Endothelial cell of umbilical vein (primary cell): ENCODE measurements around the gene CAPNS2. TPM values are rescaled to one million over a fixed set of nuclear protein-coding genes. Genes with fewer than 3 reads are reported as not detected.

Experiments used
- BruUV-seq: library from RNA; stranded (reverse); fragments of 400-500 nt; replicated peaks from 2 replicates; lab custom pipeline; 2021; lab: Mats Ljungman, UMichigan
- CTCF ChIA-PET: fragments of 300-600, 350-600 bp; sonication (Branson Sonifier 250); formaldehyde crosslinking; loops from one replicate; lab custom pipeline; 2021; ENCODE audit warnings: antibody characterized with exemption, inconsistent platforms; lab: Charles Lee
- POLR2A ChIA-PET: fragments of 300-600, 350-600 bp; sonication (Branson Sonifier 250); formaldehyde crosslinking; loops from one replicate; lab custom pipeline; 2021; ENCODE audit warnings: antibody characterized with exemption, inconsistent platforms; lab: Charles Lee
- DNase-seq: peaks from one replicate; pipeline ENCODE4 v3.0.0-alpha.2; 2011; ENCODE audit warnings: low read depth, low spot score
- FAIRE-seq: peaks from 2 replicates; lab custom pipeline; 2011; peaks lifted over from hg19 to GRCh38; lab: Jason Lieb, UNC
- H2AFZ ChIP-seq: 2 replicates; pipeline ENCODE4 v1.6.0; 2012; ENCODE audit warnings: low read depth, low read length, control low read depth, inconsistent platforms
- H3K27ac ChIP-seq: 2 replicates; pipeline ENCODE4 v1.5.1; 2011; ENCODE audit warnings: low read depth, mild to moderate bottlenecking, control low read depth, low read length, moderate library complexity; ENCODE audit not compliant: insufficient read depth
- H3K27me3 ChIP-seq, 2 experiments: 2 replicates each; pipeline versions ENCODE4 v1.6.0 to v1.6.1; 2011; ENCODE audit warnings: low read length in 2 of 2, mixed read lengths in 1 of 2; ENCODE audit not compliant: control insufficient read depth in 2 of 2, insufficient read depth in 2 of 2
- H3K36me3 ChIP-seq, 2 experiments: 2 replicates in 1 of 2; 3 replicates in 1 of 2; pipeline ENCODE4 v1.5.1; 2011; ENCODE audit warnings: low read length in 2 of 2, mild to moderate bottlenecking in 1 of 2, moderate library complexity in 1 of 2; ENCODE audit not compliant: control insufficient read depth in 2 of 2, insufficient read depth in 2 of 2; ENCODE audit errors: extremely low read depth in 1 of 2
- H3K4me1 ChIP-seq: 3 replicates; pipeline ENCODE4 v1.5.1; 2011; ENCODE audit warnings: mild to moderate bottlenecking, low read length; ENCODE audit not compliant: control insufficient read depth, insufficient read depth; ENCODE audit errors: extremely low read depth
- H3K4me2 ChIP-seq: 2 replicates; pipeline ENCODE4 v1.6.1; 2011; ENCODE audit warnings: low read length, control low read depth, mixed read lengths; ENCODE audit not compliant: insufficient read depth
- H3K4me3 ChIP-seq, 3 experiments: fragments of 200-600 bp in 1 of 3; sonication (generic), shearing (Covaris generic) in 1 of 3; replicated peaks in 1 of 3; 2 replicates each; pipeline ENCODE4 v1.5.1; 2011 to 2016; ENCODE audit warnings: control low read depth in 3 of 3, low read length in 3 of 3, mild to moderate bottlenecking in 2 of 3, inconsistent platforms in 1 of 3, low read depth in 1 of 3, moderate library complexity in 1 of 3; ENCODE audit not compliant: insufficient read depth in 1 of 3
- H3K79me2 ChIP-seq: 2 replicates; pipeline ENCODE4 v1.6.0; 2012; ENCODE audit warnings: low read length, inconsistent platforms; ENCODE audit not compliant: control insufficient read depth, insufficient read depth
- H3K9ac ChIP-seq: replicated peaks from 2 replicates; pipeline ENCODE3; 2011; ENCODE audit warnings: low read length, control low read depth; ENCODE audit not compliant: insufficient read depth; ENCODE audit errors: extremely low read depth
- H3K9me1 ChIP-seq: replicated peaks from 3 replicates; pipeline ENCODE4 v1.6.0; 2011; ENCODE audit warnings: mild to moderate bottlenecking, low read length; ENCODE audit not compliant: control insufficient read depth, insufficient read depth; ENCODE audit errors: extremely low read depth
- H3K9me3 ChIP-seq: replicated peaks from 2 replicates; pipeline ENCODE4 v1.5.1; 2012; ENCODE audit warnings: low read length, inconsistent platforms; ENCODE audit not compliant: control insufficient read depth, insufficient read depth
- H4K20me1 ChIP-seq: replicated peaks from 2 replicates; pipeline ENCODE3; 2011; ENCODE audit warnings: mild to moderate bottlenecking, low read length; ENCODE audit not compliant: control insufficient read depth, insufficient read depth; ENCODE audit errors: extremely low read depth
- CTCF ChIP-seq, 2 donors: IDR thresholded peaks; 1 replicate in 1 of 2; 2 replicates in 1 of 2; pipeline ENCODE4 v1.5.1; 2011; ENCODE audit warnings: low read length in 2 of 2, mild to moderate bottlenecking in 2 of 2, moderate library complexity in 2 of 2, control low read depth in 1 of 2, inconsistent platforms in 1 of 2, low read depth in 1 of 2; ENCODE audit not compliant: insufficient read depth in 1 of 2; ENCODE audit errors: extremely low read depth in 1 of 2
- EZH2 ChIP-seq: IDR thresholded peaks from 2 replicates; pipeline ENCODE4 v1.6.1; 2012; ENCODE audit warnings: borderline replicate concordance, low read depth, mild to moderate bottlenecking, moderate library complexity, low read length, inconsistent platforms; ENCODE audit not compliant: severe bottlenecking
- FOS ChIP-seq: IDR thresholded peaks from 2 replicates; pipeline ENCODE4 v1.6.1; 2011; ENCODE audit warnings: mild to moderate bottlenecking, low read length, moderate library complexity, borderline replicate concordance; ENCODE audit not compliant: insufficient read depth
- GATA2 ChIP-seq: IDR thresholded peaks from 2 replicates; pipeline ENCODE4 v1.7.0; 2011; ENCODE audit warnings: low read depth, mild to moderate bottlenecking, moderate library complexity, mixed read lengths, low read length; ENCODE audit not compliant: insufficient read length, insufficient read depth
- JUN ChIP-seq: IDR thresholded peaks from 2 replicates; pipeline ENCODE4 v1.6.1; 2011; ENCODE audit warnings: borderline replicate concordance, low read depth; ENCODE audit not compliant: insufficient read length, insufficient read depth
- MYC ChIP-seq: IDR thresholded peaks from one replicate; pipeline ENCODE4 v1.6.1; 2011; ENCODE audit warnings: mild to moderate bottlenecking, low read depth, low read length
- POLR2A ChIP-seq: IDR thresholded peaks from 2 replicates; pipeline ENCODE4 v1.6.1; 2012; ENCODE audit warnings: low read depth, mild to moderate bottlenecking, control low read depth, low read length
- POLR2AphosphoS5 ChIP-seq: IDR thresholded peaks from 2 replicates; pipeline ENCODE4 v1.6.1; 2012; ENCODE audit warnings: low read depth, mild to moderate bottlenecking, control low read depth, low read length, moderate library complexity; ENCODE audit not compliant: insufficient read depth
- dilution Hi-C: fragments of 300-500 bp; cut with MboI; formaldehyde crosslinking; loops from one replicate; pipeline ENCODE4 v1.15.0; 2019; ENCODE audit warnings: low sequenced_read_pairs; ENCODE audit not compliant: extremely low pct_ligation_motif_present
- intact Hi-C: fragments of 100-400 bp; cut with micrococcal nuclease; formaldehyde crosslinking; loops from one replicate; pipeline ENCODE4 v1.10.0; 2022
- polyA plus RNA-seq, 4 experiments: library from polyadenylated mRNA; depleted of rRNA in 3 of 4; stranded (reverse) in 3 of 4; unstranded in 1 of 4; fragments of >200 nt; gene quantifications; 2 replicates each; pipeline versions ENCODE4 v1.2.1 to v1.2.3, GENCODE V29; 2011 to 2012; ENCODE audit warnings: missing spikeins in 1 of 4
- total RNA-seq: library from RNA; stranded (reverse); gene quantifications from 2 replicates; pipeline ENCODE4 v1.2.3, GENCODE V29; 2021
- TF ChIP-seq, protein P1 (sequence below): IDR thresholded peaks from 2 replicates; pipeline ENCODE4 v1.6.1; 2011; ENCODE audit not compliant: insufficient read depth, insufficient read length

The CAPNS2 gene
- total and polyA plus RNA-seq, 2 donors (not counting 3 experiments of a cell fraction or from before 2014, with no cell fraction given): 1.4 to 3.2 TPM

- DNase-seq (no peak), FAIRE-seq (no peak)
- H3K9ac ChIP-seq: no peak overlapping the region
- dilution Hi-C loops (no loop called here), intact Hi-C loops (no loop called here)
- no TSS peak for BruUV-seq
- H3K4me2 ChIP-seq: no peak overlapping the region
- no peaks in the 10 kb centered on the region for H3K79me2 ChIP-seq
- no peaks in the 10 kb centered on the region for H3K27me3 ChIP-seq
- TF ChIP-seq, protein P1, sequence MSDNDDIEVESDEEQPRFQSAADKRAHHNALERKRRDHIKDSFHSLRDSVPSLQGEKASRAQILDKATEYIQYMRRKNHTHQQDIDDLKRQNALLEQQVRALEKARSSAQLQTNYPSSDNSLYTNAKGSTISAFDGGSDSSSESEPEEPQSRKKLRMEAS: no peak
- CTCF ChIA-PET: no interaction called here
- no peak overlapping the region for H3K4me3 ChIP-seq
- no peaks in the 10 kb centered on the region for H4K20me1 ChIP-seq
- POLR2A ChIA-PET: no interaction called here
- H2AFZ ChIP-seq: no peak overlapping the region
- H3K4me1 ChIP-seq: peaks cover 6% of the 10 kb centered on the region
- H3K36me3 ChIP-seq: peaks cover 19 to 30% of the 10 kb centered on the region in 2 experiments
- H3K9me1 ChIP-seq: no peaks in the 10 kb centered on the region
- no peaks in the 10 kb centered on the region for H3K9me3 ChIP-seq
- no peak overlapping the region for H3K27ac ChIP-seq
These were observed 8.3 kb downstream of the CAPNS2 start for GRCh38 chr16:55574811-55575210.

DNA sequence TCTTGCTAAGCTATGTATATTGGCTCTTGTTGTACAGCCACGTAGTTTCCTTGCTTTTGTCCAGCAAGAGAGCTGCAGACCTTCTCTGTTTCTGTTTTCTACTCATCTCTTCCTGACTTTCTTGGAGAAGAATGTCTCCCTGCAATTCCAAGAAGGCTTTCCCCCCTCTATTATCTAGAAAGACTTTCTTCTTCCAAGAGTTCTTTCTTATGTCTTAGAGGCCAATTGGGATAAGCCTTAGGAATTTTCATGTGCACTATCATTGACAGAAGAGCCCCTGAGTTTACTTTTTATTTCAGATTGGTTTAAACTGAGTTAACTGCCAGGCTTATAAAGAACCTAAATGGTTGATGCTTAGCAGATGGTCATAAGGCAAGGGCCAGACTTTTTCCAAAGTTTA lies 9.0 kb downstream of the CAPNS2 start:
- H3K9me1 ChIP-seq: no peaks in the 10 kb centered on the region
- TF ChIP-seq CTCF (IDR thresholded peaks at IDR 0.05; ENCODE audit: extremely low read depth in 1 of 2, insufficient read depth in 1 of 2, low read depth in 1 of 2, low read length in 2 of 2) (no peak), POLR2AphosphoS5 (no peak), FOS (no peak), MYC (no peak), EZH2 (no peak), JUN (no peak), POLR2A (no peak), GATA2 (no peak)
- TF ChIP-seq, protein P1: no peak
- no peak overlapping the region for H3K9ac ChIP-seq
- no peaks in the 10 kb centered on the region for H3K79me2 ChIP-seq
- H3K4me1 ChIP-seq: peaks cover 6% of the 10 kb centered on the region
- no peak overlapping the region for H3K27ac ChIP-seq
- DNase-seq (no peak), FAIRE-seq (no peak)
- dilution Hi-C loops: no loop called here
- H3K4me3 ChIP-seq: no peak overlapping the region
- H2AFZ ChIP-seq: no peak overlapping the region
- peaks cover 21 to 32% of the 10 kb centered on the region in 2 experiments for H3K36me3 ChIP-seq
- CTCF ChIA-PET: interaction anchor here (1.2 kb wide), 1 partner anchor 80 kb away, joined by 4 read pairs; no protein-coding TSS in a partner anchor
- no peaks in the 10 kb centered on the region for H3K9me3 ChIP-seq
- H3K27me3 ChIP-seq: no peaks in the 10 kb centered on the region
- H4K20me1 ChIP-seq: no peaks in the 10 kb centered on the region
- intact Hi-C loops: no loop called here
- POLR2A ChIA-PET: no interaction called here
- no peak overlapping the region for H3K4me2 ChIP-seq
- BruUV-seq: no TSS peak
